GM19324 (cell line): Measurements from ENCODE around the gene KRT81.
"Not testable (repeated sequence)": the region's sequence is repeated elsewhere in the genome, so short reads cannot be mapped to it uniquely, and the experiment has no call there.

ENCODE experiments used
- ATAC-seq: cut with Tn5 transposase; IDR thresholded peaks from one replicate; pipeline ENCODE4 v1.9.1; 2021; ENCODE audit warnings: mild to moderate bottlenecking, moderate library complexity; ENCODE audit not compliant: unreplicated experiment, low FRiP score

Gene KRT81

DNA sequence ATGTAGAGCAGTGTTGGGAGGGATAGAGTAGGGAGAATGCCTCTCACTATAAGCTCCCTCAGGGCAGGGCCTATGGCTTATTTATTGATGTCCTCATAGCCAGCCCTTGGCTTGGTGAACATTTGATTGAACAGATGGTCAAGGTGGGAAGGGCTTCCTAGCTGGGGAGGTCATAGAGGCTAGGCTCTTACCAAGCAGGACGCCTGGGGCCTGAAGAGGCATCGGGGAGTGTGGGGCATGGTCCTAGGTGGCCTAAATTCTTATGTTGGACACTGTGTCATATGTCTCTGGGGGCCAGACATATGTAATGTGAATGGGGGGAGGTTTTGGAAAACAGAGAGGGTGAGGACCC lies 34.8 kb downstream of the KRT81 start:
- ATAC-seq, result no peak

DNA sequence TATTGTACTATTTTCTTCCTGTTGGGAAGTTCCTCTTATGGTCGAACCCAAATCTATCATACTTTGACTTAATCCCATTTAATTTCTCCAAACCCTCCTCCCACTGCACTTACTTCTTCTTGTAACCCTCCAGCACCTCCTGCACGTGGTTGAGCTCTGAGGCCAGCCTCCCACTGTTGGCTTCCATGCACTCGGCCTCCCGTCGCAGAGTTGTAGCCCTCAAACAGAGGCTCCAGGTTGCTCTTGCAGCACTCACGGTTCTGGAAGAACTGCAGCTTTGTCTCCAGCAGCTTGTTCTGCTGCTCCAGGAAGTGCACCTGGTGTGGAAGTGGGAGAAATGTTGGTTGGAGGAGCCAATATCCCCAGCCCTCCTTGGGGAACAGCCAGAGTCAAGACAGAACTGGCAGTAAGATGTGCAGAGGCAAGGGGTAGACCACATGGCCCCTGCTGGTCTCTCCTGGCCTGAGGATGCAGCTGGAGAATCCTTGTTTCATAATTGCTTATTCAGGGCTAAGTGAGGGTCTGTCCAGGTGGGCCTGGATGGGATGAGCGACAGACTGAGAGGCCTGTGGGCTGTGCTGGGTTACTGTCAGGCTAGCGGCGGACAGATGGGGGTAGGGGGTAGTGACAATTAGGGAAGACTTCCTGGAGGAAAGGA lies 35.3 kb downstream of the KRT81 start:
- ATAC-seq, result no peak

DNA sequence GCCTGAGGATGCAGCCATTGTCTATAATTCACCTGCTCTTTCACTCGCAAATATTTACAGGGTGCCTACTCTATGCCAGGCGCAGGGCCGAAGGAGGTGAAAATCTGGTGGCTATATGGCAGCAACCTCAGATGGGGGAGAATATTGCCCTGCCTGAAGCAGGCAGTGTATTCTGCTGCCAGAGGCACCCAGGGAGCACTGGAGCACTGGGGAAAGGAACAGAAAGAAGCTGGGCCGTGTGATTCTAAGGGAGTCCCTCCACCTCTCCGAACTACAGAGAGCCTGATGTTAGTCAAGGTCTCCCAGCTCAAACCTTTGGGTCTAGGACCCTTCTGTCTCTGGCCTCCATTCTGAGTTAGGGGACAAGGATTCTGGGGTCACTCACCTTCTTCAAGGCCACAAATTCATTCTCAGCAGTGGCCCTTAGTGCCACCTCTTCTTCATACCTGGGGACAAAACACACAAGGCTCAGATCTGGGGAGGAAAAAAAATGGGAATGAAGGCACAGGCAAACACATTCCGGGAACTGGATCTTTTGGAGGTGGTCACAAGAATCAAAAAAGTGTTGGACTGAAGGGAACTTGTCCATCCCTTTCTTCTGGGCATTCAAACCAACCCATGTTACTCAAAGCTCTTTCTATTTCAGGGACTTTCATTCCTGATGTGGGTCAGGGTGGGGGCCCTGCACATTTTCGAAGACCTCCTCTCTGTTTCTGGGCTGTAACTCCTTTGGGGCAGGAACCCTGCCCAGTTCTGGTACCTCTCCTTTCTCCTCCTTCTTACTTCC lies 36.2 kb downstream of the KRT81 start:
- ATAC-seq, result no peak

DNA sequence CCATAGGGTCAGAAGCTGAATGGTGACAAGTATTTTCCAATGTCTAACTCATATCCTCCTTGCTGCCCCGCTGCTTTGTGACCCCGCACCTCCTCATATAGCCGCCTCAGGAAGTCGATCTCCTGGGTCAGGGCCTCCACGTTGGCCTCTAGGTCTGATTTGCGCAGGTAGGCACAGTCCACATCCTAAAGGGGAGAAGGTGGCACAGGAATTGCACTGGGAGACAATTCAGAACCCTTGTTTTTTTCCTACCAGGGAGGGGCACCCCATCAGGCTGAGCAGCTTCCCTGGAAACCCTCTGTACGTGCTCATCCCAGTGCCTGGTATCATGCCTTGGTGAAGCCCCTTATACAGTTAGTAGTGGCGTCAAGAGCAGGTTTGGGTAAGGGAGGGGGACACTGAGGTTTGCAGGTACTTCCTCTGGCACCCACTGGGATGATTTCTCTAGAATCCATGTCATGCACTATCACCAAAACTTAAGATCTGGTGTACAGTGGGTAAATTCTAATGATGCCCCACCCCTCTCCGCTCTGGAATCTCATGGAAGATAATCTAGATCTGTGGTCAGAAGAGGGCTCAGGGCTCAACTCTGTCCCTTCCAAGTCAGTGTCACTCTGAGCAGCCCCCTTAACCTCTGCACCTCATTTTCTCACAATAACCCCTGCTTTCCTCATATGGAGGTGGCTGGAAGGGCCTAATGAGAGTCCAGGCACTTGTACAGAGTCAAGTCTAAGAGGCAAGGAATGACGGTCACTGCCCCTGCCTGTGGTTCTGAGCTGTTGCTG lies 37.0 kb downstream of the KRT81 start:
- ATAC-seq, result no peak

DNA sequence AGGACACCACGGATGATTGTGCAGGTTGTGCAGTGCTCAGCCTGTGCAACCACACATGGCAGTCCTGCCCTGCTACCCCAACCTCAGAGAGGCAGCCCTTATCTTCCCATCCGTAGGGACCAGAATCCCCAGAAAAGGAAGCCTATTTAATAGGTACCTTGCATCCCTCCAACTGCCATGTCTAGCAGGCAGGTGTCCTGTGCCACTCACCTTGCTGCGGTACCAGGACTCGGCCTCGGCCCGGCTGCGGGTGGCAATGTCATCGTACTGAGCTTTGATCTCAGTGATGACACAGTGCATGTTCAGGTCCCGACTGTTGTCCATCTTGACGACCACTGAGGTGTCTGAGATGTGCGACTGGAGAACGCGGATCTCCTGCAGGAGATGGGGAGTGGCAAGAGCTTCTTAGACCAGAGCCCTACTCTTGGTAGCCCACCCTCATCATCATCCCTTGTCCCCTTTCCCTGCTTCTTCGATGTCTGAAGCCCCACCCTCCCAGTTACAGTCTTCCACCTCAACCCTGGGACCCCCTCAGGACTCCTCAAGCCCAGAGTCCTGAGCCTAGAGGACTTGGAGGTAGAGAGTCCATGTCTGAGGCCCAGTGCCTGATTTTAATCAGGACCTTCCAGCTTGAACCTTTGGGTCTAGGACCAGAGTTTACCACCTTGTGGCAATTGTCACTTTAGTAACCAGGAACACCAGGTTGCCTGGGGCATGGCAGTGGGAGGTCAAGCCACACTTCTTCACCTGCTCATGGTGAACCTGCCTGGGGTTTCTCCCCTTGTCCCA lies 37.7 kb downstream of the KRT81 start:
- ATAC-seq, result no peak

DNA sequence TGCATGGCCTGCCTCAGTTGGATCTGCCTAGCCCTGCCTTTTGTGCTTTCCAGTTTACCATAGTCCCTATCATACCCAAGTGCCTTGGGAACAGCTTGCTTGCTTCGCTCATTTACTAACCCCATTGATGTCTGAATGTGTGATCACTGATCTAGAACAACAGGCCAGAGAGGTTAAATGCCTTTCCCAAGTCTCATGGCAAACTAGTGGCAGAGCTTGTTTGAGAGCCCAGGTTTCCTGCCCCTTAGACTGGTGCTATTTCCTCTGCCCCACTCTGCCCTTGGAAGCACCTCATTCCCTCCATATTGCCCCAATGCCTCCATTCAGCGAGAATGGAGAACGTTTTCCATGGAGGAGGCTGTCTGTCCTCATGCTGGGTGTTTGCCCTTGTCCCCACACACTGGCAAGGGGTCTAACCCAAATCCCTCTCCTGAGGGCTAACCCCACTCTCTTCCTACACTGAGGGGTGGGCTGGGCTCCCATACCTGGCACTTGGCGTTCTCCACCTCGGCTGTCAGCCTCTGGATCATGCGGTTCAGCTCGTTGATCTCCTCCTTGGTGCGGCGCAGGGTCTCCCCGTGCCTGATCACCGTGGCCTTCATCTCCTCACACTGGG lies 38.5 kb downstream of the KRT81 start:
- no peak for ATAC-seq

DNA sequence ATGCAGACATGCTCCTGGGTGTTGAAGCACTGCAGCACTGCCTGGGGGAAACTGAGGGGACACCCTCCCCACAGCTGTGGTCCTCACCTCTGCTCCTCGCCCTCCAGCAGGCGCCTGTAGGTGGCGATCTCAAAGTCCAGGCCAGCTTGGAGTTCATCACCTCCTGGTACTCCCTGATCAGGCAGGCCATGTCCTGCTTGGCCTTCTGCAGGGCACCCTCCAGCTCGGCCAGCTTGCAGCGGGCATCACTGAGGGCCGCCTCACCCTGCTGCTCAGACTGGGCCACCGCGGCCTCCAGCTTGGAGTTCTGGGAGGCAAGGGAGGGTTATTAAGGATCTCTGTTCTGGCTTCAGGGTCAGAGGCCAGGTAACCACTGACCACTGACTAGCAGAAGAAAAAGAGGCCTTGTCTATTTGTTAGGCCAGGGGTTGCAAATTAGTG lies 39.1 kb downstream of the KRT81 start:
- not testable (repeated sequence) for ATAC-seq

DNA sequence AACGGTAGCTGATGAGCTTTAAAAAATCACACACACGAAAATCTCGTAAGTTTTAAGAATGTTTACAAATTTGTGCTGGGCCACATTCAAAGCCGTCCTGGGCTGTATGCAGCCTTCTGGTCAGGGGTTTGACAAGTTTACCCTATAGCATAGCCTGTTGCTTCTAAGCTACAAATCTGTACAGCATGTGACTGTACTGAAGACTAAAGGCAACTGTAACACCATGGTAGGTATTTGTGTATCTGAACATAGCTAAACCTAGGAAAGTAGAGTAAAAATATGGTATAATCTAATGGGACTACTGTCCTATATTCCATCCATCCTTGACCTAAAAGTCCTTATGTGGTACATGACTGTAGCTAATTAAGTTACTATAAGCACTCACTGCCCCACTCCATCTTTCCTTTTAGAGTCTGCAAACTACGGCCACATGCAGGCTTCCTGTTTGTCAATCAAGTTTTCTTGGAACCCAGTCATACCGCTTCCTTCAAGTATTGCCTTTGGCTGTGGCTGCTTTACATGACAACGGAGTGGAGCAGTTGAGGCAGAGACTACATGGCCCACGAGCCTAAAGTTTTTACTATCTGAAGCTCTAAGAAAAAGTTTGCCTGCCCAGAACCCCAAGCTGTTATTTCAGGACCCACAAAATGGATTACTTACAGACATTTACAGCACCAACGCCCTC lies 39.8 kb downstream of the KRT81 start:
- no peak for ATAC-seq

DNA sequence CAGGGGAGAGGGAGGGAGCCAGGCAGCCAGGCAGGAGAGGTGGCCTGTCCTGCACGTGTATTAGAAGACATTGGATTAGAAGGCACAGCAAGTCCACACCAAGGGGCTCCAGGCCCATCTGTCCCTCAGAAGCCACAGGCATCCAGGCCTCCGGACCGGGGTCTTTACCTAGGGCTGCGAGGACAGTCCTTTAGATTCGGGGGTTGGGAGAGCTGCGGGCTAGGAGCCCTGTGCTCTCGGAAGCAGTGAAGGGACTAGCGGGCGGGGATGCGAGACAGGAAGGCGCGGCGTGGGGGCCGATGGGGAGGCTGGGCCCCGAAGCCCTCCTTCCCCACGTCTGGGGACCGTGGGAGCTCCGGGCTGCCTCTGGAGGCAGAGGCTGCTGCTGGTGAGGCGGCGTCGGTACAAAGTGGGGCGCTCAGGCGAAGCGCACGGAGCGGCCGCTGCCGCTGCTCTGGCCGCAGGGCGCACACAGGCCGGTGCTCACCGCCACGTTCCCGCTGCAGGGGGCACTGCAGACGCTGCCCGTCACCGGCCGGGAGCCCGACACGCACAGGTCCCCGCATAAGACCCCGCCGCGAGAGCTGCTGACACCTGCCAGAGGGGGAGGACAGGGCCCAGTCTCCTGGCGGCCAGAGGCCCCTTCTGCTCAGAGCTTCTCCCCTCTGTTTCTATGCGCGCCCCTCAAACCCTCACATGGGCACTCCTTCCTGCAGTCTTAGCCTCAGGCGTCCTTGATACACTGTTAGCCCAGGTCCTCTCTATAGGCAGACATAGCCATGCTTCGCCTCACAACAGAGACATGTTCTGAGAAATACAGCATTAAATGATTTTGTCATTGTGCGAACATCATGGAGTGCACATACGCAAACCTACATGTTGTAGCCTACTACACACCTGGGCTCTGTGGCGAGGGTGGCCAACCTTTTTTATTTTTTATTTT lies 41.0 kb downstream of the KRT81 start:
- ATAC-seq, result no peak

DNA sequence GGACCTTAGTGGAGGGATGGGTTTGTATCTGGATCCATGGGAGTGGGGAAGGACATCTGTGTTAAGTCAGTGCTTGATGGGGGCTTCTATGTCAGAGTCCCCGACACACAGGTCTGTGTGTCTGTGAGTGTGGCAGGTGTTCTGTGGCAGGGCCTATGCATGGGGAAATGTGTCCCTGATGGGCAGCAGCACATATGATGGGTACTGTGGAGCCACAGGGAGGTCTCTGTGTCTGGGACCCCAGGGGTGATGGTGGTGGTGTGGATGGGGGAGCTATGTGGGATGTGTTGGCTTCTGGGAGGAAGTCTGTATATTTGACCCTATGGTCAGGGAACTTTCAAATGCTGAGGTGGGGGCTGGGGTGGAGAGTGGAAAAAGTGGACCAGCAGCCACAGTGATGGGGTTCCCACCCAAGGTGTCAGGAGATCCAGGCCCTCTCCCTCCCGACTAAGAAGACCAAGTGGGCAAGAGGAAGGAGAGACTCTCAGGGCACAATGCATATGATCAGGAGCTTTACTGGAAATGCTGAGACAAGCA lies 41.8 kb downstream of the KRT81 start:
- no peak for ATAC-seq

DNA sequence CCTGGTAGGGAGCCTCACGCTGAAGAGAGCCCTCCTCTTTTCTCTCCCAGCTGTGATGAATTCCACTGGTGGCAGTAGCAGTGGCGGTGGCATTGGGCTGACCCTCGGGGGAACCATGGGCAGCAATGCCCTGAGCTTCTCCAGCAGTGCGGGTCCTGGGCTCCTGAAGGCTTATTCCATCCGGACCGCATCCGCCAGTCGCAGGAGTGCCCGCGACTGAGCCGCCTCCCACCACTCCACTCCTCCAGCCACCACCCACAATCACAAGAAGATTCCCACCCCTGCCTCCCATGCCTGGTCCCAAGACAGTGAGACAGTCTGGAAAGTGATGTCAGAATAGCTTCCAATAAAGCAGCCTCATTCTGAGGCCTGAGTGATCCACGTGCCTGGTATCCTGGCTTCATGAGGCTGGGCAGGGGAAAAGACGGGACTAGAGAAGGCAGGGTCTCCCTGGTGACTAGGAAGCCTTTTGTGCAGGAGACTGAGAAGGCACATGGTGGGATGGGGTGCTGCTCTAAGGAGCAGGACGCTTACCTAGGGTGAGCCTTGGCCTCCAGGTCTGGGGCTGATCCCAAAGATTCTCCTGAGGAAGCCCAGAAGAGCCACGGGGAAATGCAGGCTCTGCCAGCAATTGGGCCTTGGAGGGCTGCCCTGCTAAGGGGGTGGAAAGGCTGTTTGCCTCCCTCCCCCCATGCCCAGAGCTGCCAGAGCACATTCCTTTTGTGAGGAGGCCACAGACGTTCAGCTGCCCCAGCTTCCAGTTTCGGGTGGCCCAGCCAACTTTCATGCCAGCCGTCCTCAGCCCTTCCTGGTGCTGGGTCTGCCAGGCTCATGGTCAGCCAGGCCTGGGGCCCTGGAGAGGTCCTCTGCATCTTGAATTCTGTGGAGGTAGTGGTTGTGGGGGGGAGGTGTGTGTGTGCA lies 42.5 kb downstream of the KRT81 start:
- ATAC-seq, result no peak

DNA sequence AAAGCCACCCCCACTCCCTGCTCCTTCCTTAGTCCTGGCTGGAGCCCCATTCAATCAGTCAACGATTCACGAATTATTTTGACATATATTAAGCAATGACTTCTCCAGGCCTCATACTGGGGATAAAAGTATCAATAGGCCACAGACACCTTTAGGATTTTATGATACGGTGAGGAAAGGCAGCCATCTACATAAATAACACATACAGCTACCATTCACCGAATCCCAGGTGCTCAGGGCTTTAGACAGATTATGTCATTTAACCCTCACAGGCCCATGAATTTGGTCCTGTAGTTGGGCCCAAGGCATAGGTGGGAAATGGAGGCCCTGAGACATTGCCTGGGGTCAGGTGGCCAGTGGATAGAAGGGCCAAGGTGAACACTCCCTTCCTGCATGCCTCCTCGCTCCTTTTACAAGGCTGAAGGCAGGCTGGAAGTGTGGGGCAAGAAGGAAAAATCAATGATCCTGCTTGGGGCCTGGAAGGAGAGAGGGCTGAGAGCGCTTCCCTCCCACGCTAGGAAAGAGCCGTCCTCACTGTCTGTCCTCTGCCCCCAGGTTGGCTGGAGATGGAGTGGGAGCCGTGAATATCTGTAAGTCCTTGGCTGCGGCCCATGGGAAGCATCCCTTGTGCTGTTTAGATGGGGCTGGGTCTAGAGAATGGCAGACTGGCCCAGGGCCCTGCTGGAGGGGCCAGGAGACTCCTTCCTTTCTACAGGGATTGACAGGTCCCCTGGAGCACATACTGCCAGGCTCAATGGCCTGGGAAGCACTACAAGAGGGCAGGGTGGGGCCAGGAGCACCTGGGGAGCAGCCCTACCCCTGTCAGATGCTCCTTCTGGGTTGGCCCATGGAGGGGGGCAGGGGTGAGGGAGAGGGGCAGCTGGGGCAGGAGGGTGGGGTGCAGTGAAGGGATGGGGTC lies 43.5 kb downstream of the KRT81 start:
- ATAC-seq, result no peak

DNA sequence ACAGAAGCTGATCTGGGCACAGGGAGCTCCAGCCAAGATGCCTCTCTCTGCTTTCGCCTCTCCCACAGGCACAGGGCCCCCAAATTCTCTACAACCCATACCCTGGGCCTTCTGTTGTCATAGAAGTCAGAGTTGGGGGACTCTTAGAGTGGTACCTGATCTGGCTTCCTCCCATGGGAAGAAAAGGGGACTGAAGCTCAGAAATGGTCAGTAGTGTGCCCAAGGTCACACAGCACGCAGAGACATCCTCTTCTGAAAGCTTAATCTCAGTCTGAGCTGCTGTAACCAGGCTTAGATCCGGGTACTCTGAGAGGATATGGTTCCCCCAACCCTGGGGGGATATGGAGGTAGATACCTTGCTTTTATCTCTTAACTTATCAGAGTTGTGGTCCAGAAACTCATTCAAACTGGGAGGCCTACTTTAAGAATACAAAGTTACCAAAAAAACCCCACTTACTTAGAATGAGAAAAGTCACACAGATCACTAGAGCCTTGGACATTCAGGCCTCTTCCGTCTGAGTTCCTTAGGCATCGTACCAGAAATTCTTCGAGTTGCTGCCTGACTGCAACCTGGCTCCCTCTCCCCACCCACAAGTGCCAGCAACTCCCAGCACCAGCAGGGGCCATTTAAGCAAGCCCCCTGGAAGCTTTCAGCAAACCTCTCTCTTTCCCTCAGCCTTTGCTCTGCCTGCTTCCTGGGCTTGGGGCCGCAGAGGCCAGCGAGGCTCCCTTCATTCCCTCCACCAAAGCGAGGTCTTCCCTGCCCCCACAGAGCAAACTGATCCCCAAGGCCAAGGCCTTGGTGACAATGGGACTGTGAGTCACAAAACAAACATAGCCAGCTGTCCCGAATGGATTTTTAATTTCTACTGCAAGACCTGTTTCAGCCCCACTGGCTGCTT lies 44.4 kb downstream of the KRT81 start:
- no peak for ATAC-seq

DNA sequence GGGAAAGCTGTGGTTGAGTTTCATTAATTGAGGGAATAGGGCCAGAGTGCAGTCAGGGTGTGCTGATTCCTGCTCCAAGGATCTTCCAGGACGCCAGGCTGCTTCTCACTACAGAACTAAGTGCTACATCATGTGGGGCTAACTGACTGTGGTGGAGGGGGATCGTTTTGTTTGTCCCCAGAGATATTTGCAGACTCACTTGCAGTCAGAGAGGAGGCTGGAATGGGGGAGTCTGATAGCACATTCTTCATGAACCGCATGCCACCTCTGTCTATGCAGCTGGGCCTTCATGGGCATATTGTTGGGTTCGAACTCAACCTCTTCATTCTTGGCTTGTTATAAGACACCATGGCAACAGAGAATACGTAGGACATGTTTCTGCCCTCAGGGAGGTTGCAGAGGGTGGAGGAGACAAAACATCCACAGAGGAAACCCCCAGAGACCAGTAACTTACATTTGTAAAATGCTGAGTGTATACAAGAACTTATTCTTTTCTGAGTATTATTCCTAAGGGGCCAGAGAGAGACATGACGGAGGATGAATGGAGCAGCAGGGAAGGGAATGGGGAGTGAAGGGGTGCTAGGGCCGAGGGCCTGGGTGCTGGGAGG lies 45.3 kb downstream of the KRT81 start:
- no peak for ATAC-seq
